ENCODE results near the gene WRNIP1. TPM values are rescaled to one million over a fixed set of nuclear protein-coding genes. Genes with fewer than 3 reads are reported as not detected.
A peak's percentile ranks its signal among the peaks of the same experiment; 100 is the strongest.

WRNIP1 gene
- total and polyA plus RNA-seq, 2 donors (not counting 1 experiment from before 2014, with no cell fraction given): 29.7 to 40.8 TPM

- DNase-seq (ENCODE audit: low read depth in 2 of 2): no peak
- Histone ChIP-seq H3K9me3 (ENCODE audit: control insufficient read depth, insufficient read depth, low read depth, low read length) (no peaks in the 10 kb centered on the region), H3K9ac (ENCODE audit: insufficient read depth, low read length) (peak overlapping the region; percentile 55), H3K36me3 (ENCODE audit: control insufficient read depth, insufficient read depth, low read length) (peaks cover 1% of the 10 kb centered on the region), H2AFZ (ENCODE audit: low read length) (no peak overlapping the region), H3K4me3 (replicated peaks in 1 of 4; ENCODE audit: control extremely low read depth in 1 of 4, insufficient read depth in 1 of 4, low read depth in 3 of 4, low read length in 4 of 4) (peak overlapping the region; percentile 73 to 90 (median 80)), H3K27me3 (ENCODE audit: control insufficient read depth, insufficient read depth, low read length) (no peaks in the 10 kb centered on the region), H3K27ac (ENCODE audit: insufficient read depth, low read length) (peak overlapping the region; percentile 65), H3K79me2 (ENCODE audit: control insufficient read depth, insufficient read depth, low read length) (peaks cover 66% of the 10 kb centered on the region), H4K20me1 (ENCODE audit: control insufficient read depth, extremely low read depth, insufficient read depth, low read length) (peaks cover 2% of the 10 kb centered on the region), H3K4me1 (ENCODE audit: control insufficient read depth, extremely low read depth, insufficient read depth, low read length) (peaks cover 15% of the 10 kb centered on the region), H3K4me2 (ENCODE audit: extremely low read depth, insufficient read depth, low read length) (peak overlapping the region; percentile 99)
- TF ChIP-seq EZH2 (IDR thresholded peaks at IDR 0.05; ENCODE audit: low read length, missing control alignments): no peak
- TF ChIP-seq, protein P1, sequence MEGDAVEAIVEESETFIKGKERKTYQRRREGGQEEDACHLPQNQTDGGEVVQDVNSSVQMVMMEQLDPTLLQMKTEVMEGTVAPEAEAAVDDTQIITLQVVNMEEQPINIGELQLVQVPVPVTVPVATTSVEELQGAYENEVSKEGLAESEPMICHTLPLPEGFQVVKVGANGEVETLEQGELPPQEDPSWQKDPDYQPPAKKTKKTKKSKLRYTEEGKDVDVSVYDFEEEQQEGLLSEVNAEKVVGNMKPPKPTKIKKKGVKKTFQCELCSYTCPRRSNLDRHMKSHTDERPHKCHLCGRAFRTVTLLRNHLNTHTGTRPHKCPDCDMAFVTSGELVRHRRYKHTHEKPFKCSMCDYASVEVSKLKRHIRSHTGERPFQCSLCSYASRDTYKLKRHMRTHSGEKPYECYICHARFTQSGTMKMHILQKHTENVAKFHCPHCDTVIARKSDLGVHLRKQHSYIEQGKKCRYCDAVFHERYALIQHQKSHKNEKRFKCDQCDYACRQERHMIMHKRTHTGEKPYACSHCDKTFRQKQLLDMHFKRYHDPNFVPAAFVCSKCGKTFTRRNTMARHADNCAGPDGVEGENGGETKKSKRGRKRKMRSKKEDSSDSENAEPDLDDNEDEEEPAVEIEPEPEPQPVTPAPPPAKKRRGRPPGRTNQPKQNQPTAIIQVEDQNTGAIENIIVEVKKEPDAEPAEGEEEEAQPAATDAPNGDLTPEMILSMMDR (conservative IDR thresholded peaks at IDR 0.05 in 1 of 2, IDR thresholded peaks at IDR 0.05 in 1 of 2; ENCODE audit: low read depth in 1 of 2, low read length in 2 of 2): no peak
These were observed 2.7 kb downstream of the WRNIP1 start for GRCh38 chr6:2767657-2768524.

GRCh38 chr6:2768696-2769095, 3.5 kb downstream of the WRNIP1 start:
- H4K20me1 ChIP-seq (ENCODE audit: control insufficient read depth, extremely low read depth, insufficient read depth, low read length): peaks cover 2% of the 10 kb centered on the region

DNA sequence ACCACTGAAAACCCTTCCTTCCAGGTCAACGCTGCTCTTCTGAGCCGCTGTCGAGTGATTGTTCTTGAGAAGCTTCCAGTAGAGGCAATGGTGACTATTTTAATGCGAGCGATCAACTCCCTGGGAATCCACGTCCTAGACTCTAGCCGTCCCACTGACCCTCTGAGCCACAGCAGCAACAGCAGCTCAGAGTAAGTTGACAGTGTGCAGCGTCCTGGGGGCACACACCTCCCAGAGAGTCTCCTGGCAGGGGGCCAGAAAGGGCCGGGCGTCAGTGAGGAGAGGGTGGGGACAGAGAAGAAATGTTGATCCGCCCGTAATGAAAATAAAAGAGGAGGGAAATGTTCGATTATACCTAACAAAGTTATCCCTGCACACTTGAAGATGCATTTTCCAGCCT, 5.0 kb downstream of the WRNIP1 start:
- peaks cover 11% of the 10 kb centered on the region for H3K4me1 ChIP-seq (ENCODE audit: control insufficient read depth, extremely low read depth, insufficient read depth, low read length)
- no peak for DNase-seq (ENCODE audit: low read depth in 2 of 2)
- no peaks in the 10 kb centered on the region for H3K27me3 ChIP-seq (ENCODE audit: control insufficient read depth, insufficient read depth, low read length)
- peak overlapping the region in 1 of 4 experiments; percentile 32 for H3K4me3 ChIP-seq (replicated peaks in 1 of 4; ENCODE audit: control extremely low read depth in 1 of 4, insufficient read depth in 1 of 4, low read depth in 3 of 4, low read length in 4 of 4)
- H3K79me2 ChIP-seq (ENCODE audit: control insufficient read depth, insufficient read depth, low read length): peaks cover 86% of the 10 kb centered on the region
- TF ChIP-seq, protein P1 (conservative IDR thresholded peaks at IDR 0.05 in 1 of 2, IDR thresholded peaks at IDR 0.05 in 1 of 2; ENCODE audit: low read depth in 1 of 2, low read length in 2 of 2): no peak
- no peak for TF ChIP-seq EZH2 (IDR thresholded peaks at IDR 0.05; ENCODE audit: low read length, missing control alignments)
- H3K27ac ChIP-seq (ENCODE audit: insufficient read depth, low read length): peak overlapping the region; percentile 3
- H3K9me3 ChIP-seq (ENCODE audit: control insufficient read depth, insufficient read depth, low read depth, low read length): no peaks in the 10 kb centered on the region
- H3K36me3 ChIP-seq (ENCODE audit: control insufficient read depth, insufficient read depth, low read length): peaks cover 4% of the 10 kb centered on the region
- H4K20me1 ChIP-seq (ENCODE audit: control insufficient read depth, extremely low read depth, insufficient read depth, low read length): peaks cover 2% of the 10 kb centered on the region
- peak overlapping the region; percentile 55 for H3K4me2 ChIP-seq (ENCODE audit: extremely low read depth, insufficient read depth, low read length)
- no peak overlapping the region for H2AFZ ChIP-seq (ENCODE audit: low read length)
- H3K9ac ChIP-seq (ENCODE audit: insufficient read depth, low read length): no peak overlapping the region

More at GRCh38 chr6:2768696-2769095, 3.5 kb downstream of the WRNIP1 start:
- Histone ChIP-seq H3K9ac (ENCODE audit: insufficient read depth, low read length) (no peak overlapping the region), H3K4me1 (ENCODE audit: control insufficient read depth, extremely low read depth, insufficient read depth, low read length) (peaks cover 15% of the 10 kb centered on the region), H3K4me3 (replicated peaks in 1 of 4; ENCODE audit: control extremely low read depth in 1 of 4, insufficient read depth in 1 of 4, low read depth in 3 of 4, low read length in 4 of 4) (peak overlapping the region; percentile 73 to 90 (median 80)), H3K4me2 (ENCODE audit: extremely low read depth, insufficient read depth, low read length) (peak overlapping the region; percentile 99), H3K9me3 (ENCODE audit: control insufficient read depth, insufficient read depth, low read depth, low read length) (no peaks in the 10 kb centered on the region), H3K27me3 (ENCODE audit: control insufficient read depth, insufficient read depth, low read length) (no peaks in the 10 kb centered on the region), H2AFZ (ENCODE audit: low read length) (no peak overlapping the region), H3K79me2 (ENCODE audit: control insufficient read depth, insufficient read depth, low read length) (peaks cover 73% of the 10 kb centered on the region), H3K36me3 (ENCODE audit: control insufficient read depth, insufficient read depth, low read length) (peaks cover 1% of the 10 kb centered on the region), H3K27ac (ENCODE audit: insufficient read depth, low read length) (no peak overlapping the region)
- DNase-seq (ENCODE audit: low read depth in 2 of 2): no peak
- TF ChIP-seq, protein P1 (conservative IDR thresholded peaks at IDR 0.05 in 1 of 2, IDR thresholded peaks at IDR 0.05 in 1 of 2; ENCODE audit: low read depth in 1 of 2, low read length in 2 of 2): no peak
- no peak for TF ChIP-seq EZH2 (IDR thresholded peaks at IDR 0.05; ENCODE audit: low read length, missing control alignments)

All from fibroblast of lung (primary cell).